GM10248 (cell line): Measurements from ENCODE around the gene RNASE11.

Experiments
- CTCF ChIA-PET: fragments of 300-600 bp; sonication (Branson Sonifier 250); formaldehyde crosslinking; extraction: SDS; loops from one replicate; lab custom pipeline; 2021; ENCODE audit warnings: antibody characterized with exemption; lab: Yijun Ruan, JAX
- POLR2A ChIA-PET: fragments of 350-650 bp; sonication (Branson Sonifier 250); formaldehyde crosslinking; extraction: SDS; loops from one replicate; lab custom pipeline; 2020; ENCODE audit warnings: antibody characterized with exemption; lab: Yijun Ruan, JAX
- DNase-seq: peaks from one replicate; pipeline ENCODE4 v3.0.0; 2012; ENCODE audit errors: extremely low spot score
- TF ChIP-seq, protein P1 (sequence below): IDR thresholded peaks from 2 replicates; pipeline ENCODE4 v1.5.1; 2012; ENCODE audit warnings: mild to moderate bottlenecking, low read depth; ENCODE audit errors: extremely low read depth, missing control alignments, control extremely low read depth

Gene RNASE11

DNA sequence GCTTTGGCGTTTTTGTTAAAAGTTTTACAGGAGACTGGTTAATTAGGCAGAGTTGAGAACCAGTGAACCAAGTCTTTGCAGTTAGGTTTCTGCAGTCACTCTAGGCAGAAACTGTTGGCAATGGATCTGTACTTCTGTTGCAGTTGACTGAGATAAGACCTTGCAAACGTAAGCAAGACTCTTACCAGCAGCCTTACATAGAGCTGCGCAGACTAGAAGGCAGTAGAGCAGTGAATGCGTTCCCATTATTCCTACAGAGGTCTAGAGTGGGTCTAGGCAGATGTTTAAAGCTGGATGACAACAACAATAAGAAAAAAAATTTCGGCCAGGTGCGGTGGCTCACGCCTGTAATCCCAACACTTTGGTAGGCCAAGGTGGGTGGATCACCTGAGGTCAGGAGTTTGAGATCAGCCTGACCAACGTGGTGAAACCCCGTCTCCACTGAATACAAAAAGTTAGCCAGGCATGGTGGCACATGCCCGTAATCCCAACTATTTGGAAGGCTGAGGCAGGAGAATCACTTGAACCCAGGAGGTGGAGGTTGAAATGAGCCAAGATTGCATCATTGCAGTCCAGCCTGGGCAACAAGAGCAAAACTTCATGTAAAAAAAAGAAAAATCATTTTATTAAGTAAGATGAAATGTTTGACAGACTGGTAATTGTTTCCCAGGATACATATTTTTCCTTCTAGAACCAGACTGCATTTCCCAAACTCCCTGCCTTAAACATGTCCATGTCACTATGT is 39.2 kb downstream of the RNASE11 start:
- CTCF ChIA-PET = interaction anchor here (1.3 to 1.6 kb wide), 3 partner anchors 19 to 143 kb away, joined by 3 to 5 read pairs (median 4); no protein-coding TSS in a partner anchor
- TF ChIP-seq, protein P1, sequence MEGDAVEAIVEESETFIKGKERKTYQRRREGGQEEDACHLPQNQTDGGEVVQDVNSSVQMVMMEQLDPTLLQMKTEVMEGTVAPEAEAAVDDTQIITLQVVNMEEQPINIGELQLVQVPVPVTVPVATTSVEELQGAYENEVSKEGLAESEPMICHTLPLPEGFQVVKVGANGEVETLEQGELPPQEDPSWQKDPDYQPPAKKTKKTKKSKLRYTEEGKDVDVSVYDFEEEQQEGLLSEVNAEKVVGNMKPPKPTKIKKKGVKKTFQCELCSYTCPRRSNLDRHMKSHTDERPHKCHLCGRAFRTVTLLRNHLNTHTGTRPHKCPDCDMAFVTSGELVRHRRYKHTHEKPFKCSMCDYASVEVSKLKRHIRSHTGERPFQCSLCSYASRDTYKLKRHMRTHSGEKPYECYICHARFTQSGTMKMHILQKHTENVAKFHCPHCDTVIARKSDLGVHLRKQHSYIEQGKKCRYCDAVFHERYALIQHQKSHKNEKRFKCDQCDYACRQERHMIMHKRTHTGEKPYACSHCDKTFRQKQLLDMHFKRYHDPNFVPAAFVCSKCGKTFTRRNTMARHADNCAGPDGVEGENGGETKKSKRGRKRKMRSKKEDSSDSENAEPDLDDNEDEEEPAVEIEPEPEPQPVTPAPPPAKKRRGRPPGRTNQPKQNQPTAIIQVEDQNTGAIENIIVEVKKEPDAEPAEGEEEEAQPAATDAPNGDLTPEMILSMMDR = no peak
- POLR2A ChIA-PET = no interaction called here
- DNase-seq = no peak

DNA sequence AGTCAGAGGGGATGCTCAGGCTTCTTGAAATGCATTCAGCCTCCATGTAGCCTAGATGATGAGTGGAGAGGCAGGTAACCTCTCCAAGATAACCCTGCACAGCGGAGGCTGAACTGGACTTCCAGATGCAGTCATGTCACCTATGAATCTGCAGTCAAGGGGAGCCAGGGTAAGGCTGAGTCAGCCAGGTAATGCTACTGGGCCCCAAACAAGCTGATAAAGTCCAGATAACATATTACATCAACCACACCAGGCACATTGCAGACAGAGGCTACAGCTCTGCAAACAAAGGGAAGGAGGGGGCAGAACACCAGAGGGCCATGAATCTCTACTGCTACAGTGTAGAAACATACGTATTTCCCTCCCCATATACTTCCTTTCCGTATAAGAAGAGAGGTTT is 40.9 kb downstream of the RNASE11 start:
- TF ChIP-seq, protein P1 = no peak
- ChIA-PET POLR2A (no interaction called here), CTCF (interaction anchor here (1.6 kb wide), 1 partner anchor 16 kb away, joined by 5 read pairs; no protein-coding TSS in a partner anchor)

DNA sequence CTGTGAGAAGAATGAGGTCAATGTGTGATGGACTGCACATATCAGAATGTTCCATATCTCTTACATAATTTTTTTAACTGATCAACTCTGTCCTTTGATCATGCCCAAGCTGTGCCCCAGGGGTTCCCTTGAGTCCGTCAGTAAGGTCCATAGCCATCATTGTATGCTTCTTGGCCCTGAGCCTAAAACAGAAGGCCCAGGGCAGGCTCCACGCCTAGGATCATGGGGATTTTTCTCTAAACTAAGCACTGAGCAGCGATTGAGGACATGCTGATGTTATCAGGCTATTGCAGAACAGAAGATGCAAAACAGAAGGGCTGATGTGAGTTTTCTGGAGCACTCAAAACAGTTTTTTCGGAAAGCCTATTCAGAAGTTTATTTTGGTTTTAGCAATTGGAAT is 47.9 kb downstream of the RNASE11 start:
- ChIA-PET POLR2A (no interaction called here), CTCF (interaction anchor here (1.4 to 1.5 kb wide), 2 partner anchors 10 to 70 kb away, joined by 4 to 5 read pairs; no protein-coding TSS in a partner anchor)
- TF ChIP-seq, protein P1 = no peak
- DNase-seq = no peak

More for the DNA sequence above, 40.9 kb downstream of the RNASE11 start:
- no peak for DNase-seq
